ENCODE measurements around the gene TMC2.

GRCh38 chr20:2618815-2619214 is 82.4 kb downstream of the TMC2 start:
- TF ChIP-seq POLR2AphosphoS5 (IDR thresholded peaks at IDR 0.05): no peak
- no peak for TF ChIP-seq CTCF (IDR thresholded peaks at IDR 0.05)
